Measurements from ENCODE around the gene CAPN3.

The CAPN3 gene

GRCh38 chr15:42354824-42355223 is 4.5 kb upstream of the CAPN3 start:
- CTCF ChIA-PET = no interaction called here
- POLR2A ChIA-PET = interaction anchor here (0.6 to 0.7 kb wide), 2 partner anchors 46 to 312 kb away, joined by 8 to 11 read pairs; no protein-coding TSS in a partner anchor

GRCh38 chr15:42355291-42355690 is 4.0 kb upstream of the CAPN3 start:
- CTCF ChIA-PET = no interaction called here
- TF ChIP-seq CTCF (IDR thresholded peaks at IDR 0.05; ENCODE audit: control extremely low read depth, extremely low read depth, low read depth, missing control alignments) = no peak
- DNase-seq (ENCODE audit: extremely low spot score) = no peak
- POLR2A ChIA-PET = interaction anchor here (0.6 kb wide), 1 partner anchor 312 kb away, joined by 8 read pairs; no protein-coding TSS in a partner anchor

More at GRCh38 chr15:42354824-42355223, 4.5 kb upstream of the CAPN3 start:
- DNase-seq (ENCODE audit: extremely low spot score) = no peak
- TF ChIP-seq CTCF (IDR thresholded peaks at IDR 0.05; ENCODE audit: control extremely low read depth, extremely low read depth, low read depth, missing control alignments) = no peak

GRCh38 chr15:42356851-42357250 is 2.5 kb upstream of the CAPN3 start:
- POLR2A ChIA-PET = no interaction called here
- no peak for TF ChIP-seq CTCF (IDR thresholded peaks at IDR 0.05; ENCODE audit: control extremely low read depth, extremely low read depth, low read depth, missing control alignments)
- CTCF ChIA-PET = no interaction called here
- no peak for DNase-seq (ENCODE audit: extremely low spot score)

- CTCF ChIA-PET = no interaction called here
- DNase-seq (ENCODE audit: extremely low spot score) = no peak
- no peak for TF ChIP-seq CTCF (IDR thresholded peaks at IDR 0.05; ENCODE audit: control extremely low read depth, extremely low read depth, low read depth, missing control alignments)
- POLR2A ChIA-PET = no interaction called here
These were observed 1.2 kb upstream of the CAPN3 start for GRCh38 chr15:42358141-42358540.

GRCh38 chr15:42359985-42360384 is 684 bp downstream of the CAPN3 start:
- ChIA-PET CTCF (no interaction called here), POLR2A (no interaction called here)
- no peak for TF ChIP-seq CTCF (IDR thresholded peaks at IDR 0.05; ENCODE audit: control extremely low read depth, extremely low read depth, low read depth, missing control alignments)
- DNase-seq (ENCODE audit: extremely low spot score) = no peak

GRCh38 chr15:42360535-42361112 is 1.3 kb downstream of the CAPN3 start:
- ChIA-PET POLR2A (no interaction called here), CTCF (interaction anchor here (1.6 kb wide), 1 partner anchor 25 kb away, joined by 4 read pairs; no protein-coding TSS in a partner anchor)
- TF ChIP-seq CTCF (IDR thresholded peaks at IDR 0.05; ENCODE audit: control extremely low read depth, extremely low read depth, low read depth, missing control alignments) = no peak
- no peak for DNase-seq (ENCODE audit: extremely low spot score)
